Tibial artery (tissue), 4 donors: ENCODE results near the gene IQCF6.
"Not testable (repeated sequence)": the region's sequence is repeated elsewhere in the genome, so short reads cannot be mapped to it uniquely, and the experiment has no call there.

Source experiments
- DNase-seq, 2 donors: peaks; one replicate each; pipeline ENCODE4 v3.0.0-alpha.2; 2019
- H3K27ac ChIP-seq, 2 donors: fragments of 200-600 bp; sonication (generic) in 1 of 2; 1 replicate in 1 of 2; 2 replicates in 1 of 2; pipeline ENCODE4 v1.5.1; 2018 to 2019; ENCODE audit warnings: mild to moderate bottlenecking in 1 of 2
- H3K27me3 ChIP-seq, 2 donors: fragments of 200-600 bp; sonication (generic) in 1 of 2; one replicate each; pipeline versions ENCODE4 v1.5.1 to v1.6.0; 2016 to 2019
- H3K36me3 ChIP-seq, 3 donors: fragments of 200-600 bp; sonication (generic) in 2 of 3; one replicate each; pipeline ENCODE4 v1.5.1; 2016 to 2019; ENCODE audit warnings: mild to moderate bottlenecking in 2 of 3
- H3K4me1 ChIP-seq, 4 donors: fragments of 200-600 bp; sonication (generic) in 2 of 4; 1 replicate in 3 of 4; 2 replicates in 1 of 4; pipeline ENCODE4 v1.5.1; 2016 to 2019
- H3K4me3 ChIP-seq, 2 donors: fragments of 200-600 bp; sonication (generic) in 1 of 2; 1 replicate in 1 of 2; 2 replicates in 1 of 2; pipeline ENCODE4 v1.5.1; 2018 to 2019; ENCODE audit warnings: mild to moderate bottlenecking in 2 of 2
- H3K9me3 ChIP-seq, 3 donors: fragments of 200-600 bp; sonication (generic) in 1 of 3; one replicate each; pipeline ENCODE4 v1.5.1; 2016 to 2019
- CTCF ChIP-seq, 2 experiments: fragments of 200-600 bp in 1 of 2; fragments of 450-650 bp in 1 of 2; IDR thresholded peaks; one replicate each; pipeline ENCODE4 v1.5.1; 2017 to 2019; ENCODE audit warnings: antibody characterized with exemption in 2 of 2, mild to moderate bottlenecking in 1 of 2, moderate library complexity in 1 of 2
- intact Hi-C: fragments of 100-400 bp; cut with DNase I; formaldehyde crosslinking; loops from one replicate; pipeline ENCODE4 v1.15.0; 2023; ENCODE audit warnings: low total_unique reads

Gene IQCF6

GRCh38 chr3:51794206-51794605 lies 15.2 kb upstream of the IQCF6 start:
- DNase-seq: no peak
- H3K9me3 ChIP-seq: no peaks in the 10 kb centered on the region
- no peak for TF ChIP-seq CTCF (IDR thresholded peaks at IDR 0.05)
- no peaks in the 10 kb centered on the region for H3K4me1 ChIP-seq
- no peak overlapping the region for H3K4me3 ChIP-seq
- intact Hi-C loops: no loop called here
- H3K36me3 ChIP-seq: no peaks in the 10 kb centered on the region
- H3K27me3 ChIP-seq: peaks cover 0 to 11% of the 10 kb centered on the region in 2 donors
- no peak overlapping the region for H3K27ac ChIP-seq

DNA sequence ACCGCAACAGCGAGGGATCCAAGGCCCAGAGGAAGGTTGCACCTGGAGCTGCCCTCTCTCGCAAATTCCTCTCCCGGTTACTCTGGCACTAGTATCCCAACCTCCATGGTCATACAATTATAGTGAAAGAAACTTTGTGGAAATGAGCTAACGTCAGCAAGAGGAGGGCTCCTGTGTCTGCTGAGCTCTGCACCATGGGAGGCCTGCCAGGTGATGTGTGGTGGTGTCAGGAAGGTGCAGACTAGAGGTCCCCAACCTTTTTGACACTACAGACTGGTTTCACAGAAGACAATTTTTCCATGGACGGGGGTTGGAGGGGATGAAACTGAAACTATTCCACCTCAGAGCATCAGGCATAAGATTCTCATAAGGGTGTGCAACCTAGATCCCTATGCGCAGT lies 13.2 kb upstream of the IQCF6 start:
- no peak overlapping the region for H3K4me3 ChIP-seq
- H3K4me1 ChIP-seq: no peaks in the 10 kb centered on the region
- H3K27me3 ChIP-seq: peaks cover 0 to 6% of the 10 kb centered on the region in 2 donors
- no peaks in the 10 kb centered on the region for H3K36me3 ChIP-seq
- TF ChIP-seq CTCF (IDR thresholded peaks at IDR 0.05): no peak
- H3K27ac ChIP-seq: no peak overlapping the region
- H3K9me3 ChIP-seq: no peaks in the 10 kb centered on the region
- intact Hi-C loops: no loop called here
- no peak for DNase-seq

- no peak overlapping the region for H3K27ac ChIP-seq
- no peak for TF ChIP-seq CTCF (IDR thresholded peaks at IDR 0.05)
Observed at GRCh38 chr3:51789437-51789836, 10.4 kb upstream of the IQCF6 start.

GRCh38 chr3:51787576-51787975 lies 8.5 kb upstream of the IQCF6 start:
- DNase-seq, intact Hi-C loops, H3K9me3 ChIP-seq, H3K4me3 ChIP-seq, H3K4me1 ChIP-seq, H3K27ac ChIP-seq, H3K36me3 ChIP-seq, H3K27me3 ChIP-seq: not testable (repeated sequence)

More at GRCh38 chr3:51789437-51789836, 10.4 kb upstream of the IQCF6 start:
- no peaks in the 10 kb centered on the region for H3K4me1 ChIP-seq
- no peaks in the 10 kb centered on the region for H3K36me3 ChIP-seq
- intact Hi-C loops: no loop called here
- H3K9me3 ChIP-seq: no peaks in the 10 kb centered on the region
- no peak overlapping the region for H3K4me3 ChIP-seq
- no peaks in the 10 kb centered on the region for H3K27me3 ChIP-seq
- no peak for DNase-seq

- Histone ChIP-seq H3K27ac (no peak overlapping the region), H3K4me1 (no peaks in the 10 kb centered on the region), H3K36me3 (no peaks in the 10 kb centered on the region), H3K4me3 (no peak overlapping the region), H3K9me3 (no peaks in the 10 kb centered on the region), H3K27me3 (no peaks in the 10 kb centered on the region)
- TF ChIP-seq CTCF (IDR thresholded peaks at IDR 0.05): no peak
- intact Hi-C loops: no loop called here
- DNase-seq: no peak
Observed at GRCh38 chr3:51786267-51786666, 7.2 kb upstream of the IQCF6 start.

DNA sequence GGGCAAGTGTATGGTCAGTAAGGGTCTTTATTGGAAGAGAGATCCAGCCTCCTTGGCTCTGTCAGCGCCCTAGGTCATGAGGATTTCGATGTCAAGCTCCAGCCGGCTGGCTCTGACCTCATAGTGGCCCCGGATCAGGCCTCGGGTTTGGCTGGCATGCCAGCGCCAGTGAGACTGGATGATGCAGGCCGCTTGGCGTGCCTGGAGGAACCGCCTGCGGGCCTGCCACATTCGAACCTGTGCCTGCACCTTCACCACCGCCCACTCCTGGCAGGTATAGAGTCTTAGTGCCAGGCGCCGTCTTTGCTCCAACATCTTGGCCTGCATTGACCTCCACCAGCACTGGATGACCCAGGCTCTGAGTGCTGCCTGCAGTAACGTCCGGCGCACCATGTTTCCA lies 483 bp downstream of the IQCF6 start:
- DNase-seq: no peak
- TF ChIP-seq CTCF (IDR thresholded peaks at IDR 0.05): no peak
- H3K27ac ChIP-seq: no peak overlapping the region

More for the DNA sequence above, 483 bp downstream of the IQCF6 start:
- H3K4me3 ChIP-seq: no peak overlapping the region
- no peaks in the 10 kb centered on the region for H3K36me3 ChIP-seq
- intact Hi-C loops: no loop called here
- H3K27me3 ChIP-seq: peaks cover 0 to 6% of the 10 kb centered on the region in 2 donors
- no peaks in the 10 kb centered on the region for H3K9me3 ChIP-seq
- no peaks in the 10 kb centered on the region for H3K4me1 ChIP-seq
